GM19463 (cell line): ENCODE data around the gene FMNL3.
"Not testable (repeated sequence)": the region's sequence is repeated elsewhere in the genome, so short reads cannot be mapped to it uniquely, and the experiment has no call there.

ENCODE experiments used
- ATAC-seq: cut with Tn5 transposase; IDR thresholded peaks from one replicate; pipeline ENCODE4 v1.9.1; 2021; ENCODE audit warnings: mild to moderate bottlenecking, moderate library complexity; ENCODE audit not compliant: unreplicated experiment

FMNL3 gene

GRCh38 chr12:49720214-49720613 is 13.0 kb upstream of the FMNL3 start:
- no peak for ATAC-seq

GRCh38 chr12:49717800-49718199 is 10.6 kb upstream of the FMNL3 start:
- not testable (repeated sequence) for ATAC-seq

- no peak for ATAC-seq
These were observed 9.3 kb upstream of the FMNL3 start for GRCh38 chr12:49716553-49716952.

GRCh38 chr12:49713952-49714351 is 6.7 kb upstream of the FMNL3 start:
- ATAC-seq: not testable (repeated sequence)

GRCh38 chr12:49708851-49709250 is 1.6 kb upstream of the FMNL3 start:
- no peak for ATAC-seq

GRCh38 chr12:49707812-49708147 is 575 bp upstream of the FMNL3 start:
- ATAC-seq: no peak

GRCh38 chr12:49706351-49707127 is 666 bp downstream of the FMNL3 start:
- ATAC-seq: peak; percentile 13

GRCh38 chr12:49705479-49706134 is 1.6 kb downstream of the FMNL3 start:
- ATAC-seq: no peak

GRCh38 chr12:49703647-49704137 is 3.5 kb downstream of the FMNL3 start:
- no peak for ATAC-seq

GRCh38 chr12:49702676-49703215 is 4.5 kb downstream of the FMNL3 start:
- ATAC-seq: no peak

- no peak for ATAC-seq
These were observed 5.2 kb downstream of the FMNL3 start for GRCh38 chr12:49702009-49702408.

GRCh38 chr12:49698619-49699545 is 8.3 kb downstream of the FMNL3 start:
- peak; percentile 80 for ATAC-seq

GRCh38 chr12:49697808-49698207 is 9.4 kb downstream of the FMNL3 start:
- ATAC-seq: no peak

- ATAC-seq: no peak
These were observed 10.5 kb downstream of the FMNL3 start for GRCh38 chr12:49696723-49697122.

GRCh38 chr12:49693931-49694444 is 13.2 kb downstream of the FMNL3 start:
- no peak for ATAC-seq

- no peak for ATAC-seq
These were observed 14.4 kb downstream of the FMNL3 start for GRCh38 chr12:49692851-49693250.

- no peak for ATAC-seq
These were observed 17.4 kb downstream of the FMNL3 start for GRCh38 chr12:49689785-49690184.

GRCh38 chr12:49689237-49689636 is 18.0 kb downstream of the FMNL3 start:
- no peak for ATAC-seq

- no peak for ATAC-seq
These were observed 19.3 kb downstream of the FMNL3 start for GRCh38 chr12:49687941-49688340.

- no peak for ATAC-seq
These were observed 22.8 kb downstream of the FMNL3 start for GRCh38 chr12:49684310-49684854.
